Stimulated activated CD4-positive, alpha-beta T cell treated with anti-CD3 and anti-CD28 coated beads, TNF-alpha, amount 100 ng/mL, for 4 hours (primary cell): ENCODE data around the gene GOLGA6B.
"Not testable (repeated sequence)": the region's sequence is repeated elsewhere in the genome, so short reads cannot be mapped to it uniquely, and the experiment has no call there.

ENCODE experiments used
- DNase-seq, 3 experiments: peaks; one replicate each; pipeline ENCODE4 v3.0.0-alpha.2; 2020; ENCODE audit warnings: low read depth in 3 of 3

The GOLGA6B gene

DNA sequence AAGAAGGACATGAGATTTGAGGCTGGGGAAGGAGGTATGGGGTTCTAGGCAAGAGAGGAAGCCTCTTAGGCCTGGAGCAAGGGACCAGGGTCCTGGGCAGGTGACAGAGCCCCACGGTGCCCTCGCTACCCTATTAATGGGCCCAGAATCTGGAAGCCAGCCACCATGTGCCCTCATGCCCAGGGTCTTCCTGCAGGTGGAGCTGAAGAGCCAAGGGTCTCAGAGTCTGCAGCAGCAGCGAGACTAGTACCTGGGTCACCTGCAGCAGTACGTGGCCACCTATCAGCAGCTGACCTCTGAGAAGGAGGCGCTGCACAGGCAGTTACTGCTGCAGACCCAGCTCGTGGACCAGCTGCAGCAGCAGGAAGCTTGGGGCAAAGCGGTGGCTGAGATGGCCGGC, 9.4 kb downstream of the GOLGA6B start:
- not testable (repeated sequence) for DNase-seq

DNA sequence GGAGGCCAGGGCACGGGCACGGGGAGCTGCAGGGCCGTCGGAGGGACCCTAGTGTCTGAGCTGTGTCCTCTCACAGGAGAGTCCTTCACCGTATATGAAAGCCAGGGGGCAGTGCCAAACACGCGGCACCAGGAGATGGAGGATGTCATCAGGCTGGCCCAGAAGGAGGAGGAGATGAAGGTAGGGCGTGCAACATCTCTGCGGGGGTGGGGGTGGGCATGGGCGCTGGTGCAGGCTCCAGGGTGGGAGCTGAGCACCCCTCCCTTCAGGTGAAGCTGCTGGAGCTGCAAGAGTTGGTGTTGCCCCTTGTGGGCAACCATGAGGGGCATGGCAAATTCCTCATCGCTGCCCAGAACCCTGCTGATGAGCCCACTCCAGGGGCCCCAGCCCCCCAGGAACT, 11.2 kb downstream of the GOLGA6B start:
- DNase-seq = not testable (repeated sequence)

DNA sequence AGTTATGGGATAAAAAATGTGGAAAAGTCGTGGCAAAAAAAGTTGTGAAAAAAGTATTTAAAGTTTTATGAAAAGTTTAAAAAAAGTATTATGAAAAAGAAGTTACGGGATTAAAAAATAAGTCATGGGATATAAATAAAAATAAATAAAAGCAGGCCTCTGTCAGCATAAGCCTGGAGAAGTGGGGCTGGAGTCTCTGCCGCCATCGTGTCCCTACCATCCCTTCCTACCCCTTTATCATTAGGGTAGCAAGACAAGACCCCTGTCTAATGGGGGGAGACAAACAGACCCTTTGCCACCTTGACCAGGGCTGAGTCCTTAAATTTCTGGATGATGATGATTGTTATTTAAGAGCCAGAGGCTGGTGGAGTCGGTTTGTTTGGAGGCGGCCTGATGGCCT, 15.3 kb downstream of the GOLGA6B start:
- not testable (repeated sequence) for DNase-seq

DNA sequence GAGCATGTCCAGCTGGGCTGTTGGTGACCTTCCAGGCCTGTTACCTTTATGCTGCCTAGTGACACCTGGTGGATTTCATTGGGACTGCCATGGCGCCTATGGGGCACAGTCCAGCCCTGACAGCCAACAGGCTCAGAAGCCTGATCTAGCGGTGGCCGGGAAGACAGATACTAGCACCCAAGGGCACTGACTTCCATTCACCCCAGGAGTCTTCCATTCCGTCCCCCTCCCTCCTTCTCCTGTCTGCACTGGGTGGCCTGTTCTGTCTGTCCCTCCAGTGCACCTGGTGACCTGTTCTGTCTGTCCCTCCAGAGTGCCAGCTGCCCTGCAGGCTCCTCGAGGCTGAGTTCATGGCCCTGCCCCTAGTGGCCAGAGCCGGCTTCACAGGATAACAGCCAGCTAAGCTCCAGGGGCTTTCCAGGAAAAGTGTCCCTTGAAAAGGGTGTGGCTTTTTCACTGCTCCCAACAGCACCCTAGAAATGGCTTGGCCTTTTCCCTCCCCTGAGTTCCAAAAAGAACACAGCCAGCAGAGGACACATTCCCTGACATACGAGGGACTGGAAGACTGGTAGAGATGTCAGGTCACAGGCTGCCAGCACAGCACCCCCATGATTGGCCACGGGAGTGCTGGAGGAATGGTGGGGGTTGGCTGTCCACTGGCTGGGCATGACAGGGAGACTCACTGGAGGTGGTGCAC, 16.3 kb downstream of the GOLGA6B start:
- DNase-seq = peak; percentile 37 to 58 (median 54)

DNA sequence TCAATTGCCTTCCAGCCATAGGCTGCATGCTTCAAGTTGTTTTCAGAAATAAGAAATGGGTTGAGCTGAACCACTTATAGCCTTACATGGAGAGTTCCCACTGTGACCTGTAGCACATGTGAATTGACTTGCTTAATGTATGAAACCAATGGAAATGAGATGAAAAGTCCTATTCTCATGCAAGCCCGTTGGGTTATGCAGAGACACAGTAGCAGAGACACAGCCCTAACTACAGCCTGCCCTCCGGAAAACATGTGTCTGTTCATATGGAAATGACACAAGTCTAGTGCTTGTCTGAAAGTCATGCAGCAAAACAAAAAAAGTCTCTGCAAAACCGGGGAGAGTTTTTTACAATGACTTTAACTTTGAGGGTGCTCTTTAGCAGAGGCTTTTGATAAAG, 17.0 kb downstream of the GOLGA6B start:
- no peak for DNase-seq

DNA sequence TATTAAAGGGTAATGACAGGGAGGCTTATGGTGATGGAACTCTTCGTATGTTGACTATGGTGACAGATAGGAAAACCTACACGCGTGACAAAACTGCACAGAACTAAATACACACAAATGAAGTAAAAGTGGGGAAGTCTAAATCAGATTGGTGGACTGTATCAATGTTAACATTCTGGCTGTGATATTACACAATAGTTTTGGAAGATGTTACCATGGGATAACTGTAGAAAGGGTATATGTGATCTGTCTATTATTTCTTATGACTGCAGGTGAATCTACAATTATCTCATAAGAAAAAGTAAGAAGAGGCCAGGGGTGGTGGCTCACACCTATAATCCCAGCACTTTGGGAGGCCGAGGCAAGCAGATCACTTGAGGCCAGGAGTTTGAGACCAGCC, 22.3 kb downstream of the GOLGA6B start:
- no peak for DNase-seq

DNA sequence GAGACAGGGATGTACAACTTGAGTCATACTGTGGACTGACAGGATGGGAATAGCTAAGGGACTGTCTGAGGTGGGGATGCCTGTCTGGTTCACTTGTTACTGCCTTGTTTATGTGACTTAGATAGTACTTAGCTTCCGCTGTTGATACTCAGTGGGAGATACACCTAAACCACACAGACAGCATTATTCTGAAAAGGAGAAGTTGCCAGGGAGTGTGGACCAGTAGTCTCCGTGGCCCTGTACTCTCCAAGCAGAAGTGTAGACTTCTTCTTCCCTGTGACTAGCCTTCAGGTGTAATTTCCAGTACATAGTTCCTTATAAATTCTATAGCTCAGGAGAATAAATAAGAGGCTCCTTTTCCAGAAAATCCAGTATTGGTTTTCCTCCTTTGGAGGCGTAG, 26.4 kb downstream of the GOLGA6B start:
- no peak for DNase-seq

DNA sequence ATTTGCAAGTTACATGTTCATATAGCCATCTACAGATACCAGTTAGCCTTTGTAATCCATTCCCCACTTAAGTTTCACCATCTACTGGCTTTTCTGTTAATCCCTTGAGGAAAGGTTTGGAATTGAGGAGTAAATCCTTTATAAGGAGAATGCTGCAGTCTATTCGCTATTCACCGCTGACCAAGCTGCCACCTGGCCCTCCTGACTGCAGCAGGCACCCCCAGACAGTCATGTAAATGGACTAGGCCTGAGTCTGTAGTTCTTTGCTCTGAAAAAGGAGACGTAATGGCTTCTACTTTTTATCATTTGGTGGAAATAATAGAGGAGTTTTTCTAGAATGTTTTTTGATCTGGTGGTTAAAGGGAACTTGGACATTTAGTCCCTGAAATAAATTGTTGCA, 28.3 kb downstream of the GOLGA6B start:
- DNase-seq = no peak

DNA sequence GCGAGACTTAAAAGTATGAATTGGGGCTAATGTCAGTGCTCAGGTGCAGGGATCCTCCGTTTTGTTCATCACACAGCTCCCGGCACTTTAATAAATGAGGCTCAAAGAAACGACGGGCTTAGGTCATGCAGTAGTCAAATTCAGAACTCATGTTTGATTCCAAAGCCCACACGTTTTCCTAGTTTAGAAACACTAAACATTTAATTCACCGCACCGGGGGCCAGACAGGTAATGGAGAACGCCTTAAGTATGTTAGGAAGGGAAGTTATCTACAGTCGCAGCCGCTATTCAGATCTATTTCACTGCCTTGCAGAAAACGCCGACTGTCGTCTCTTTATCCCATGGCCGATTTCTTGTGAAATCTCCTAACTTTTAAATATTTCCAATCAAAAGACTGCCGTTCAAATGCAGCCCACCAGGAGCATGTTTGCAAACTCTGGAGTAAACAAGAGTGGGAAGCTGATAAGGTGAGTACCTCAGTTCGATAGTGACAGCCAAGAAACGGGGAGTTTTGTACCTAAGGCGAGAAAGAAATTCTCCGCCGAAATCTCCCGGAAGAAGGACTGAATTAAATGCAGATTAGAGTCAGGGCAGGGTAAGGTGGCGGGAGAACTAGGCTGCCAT, 30.9 kb downstream of the GOLGA6B start:
- no peak for DNase-seq

DNA sequence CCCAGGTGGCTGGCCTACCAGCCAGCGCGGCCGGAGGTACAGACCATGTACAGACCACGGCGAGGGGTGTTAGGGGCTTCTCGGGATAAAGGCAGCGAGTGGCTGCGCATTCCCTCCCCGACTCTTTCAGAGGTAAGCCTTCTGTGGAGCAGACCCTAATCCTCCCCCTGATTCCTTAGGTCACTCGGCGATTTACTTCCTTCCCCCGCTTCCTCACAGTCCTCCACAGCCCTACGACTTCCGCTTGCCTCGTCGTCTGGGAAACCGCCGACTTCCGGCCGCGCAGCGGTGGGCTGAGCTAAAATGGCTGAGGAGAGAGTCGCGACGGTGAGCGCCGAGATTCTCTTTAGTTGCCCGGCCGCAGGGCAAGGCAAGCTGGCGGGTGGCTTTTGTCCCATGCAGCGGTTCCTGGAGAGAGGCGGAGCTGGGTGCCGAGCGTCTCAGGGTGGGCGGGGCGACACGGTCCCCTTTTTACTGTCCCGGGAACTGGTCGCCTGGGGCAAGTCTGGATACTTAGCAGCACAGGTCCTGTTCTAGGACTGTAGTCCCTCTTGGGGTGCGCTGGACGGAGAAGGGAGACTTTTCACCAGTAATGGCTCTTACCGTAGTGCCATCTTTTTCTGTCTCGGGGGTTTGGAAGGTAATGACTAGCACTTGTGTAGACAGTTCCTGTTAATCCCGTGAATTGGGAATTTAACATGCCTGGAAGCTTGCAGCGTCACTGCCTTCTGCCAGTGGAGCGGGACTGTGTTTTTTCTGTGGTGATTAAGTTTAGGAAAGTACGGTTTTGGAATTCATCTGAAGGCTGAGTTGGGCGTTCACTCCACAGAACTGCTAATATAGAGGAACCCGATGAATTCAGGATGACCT, 31.7 kb downstream of the GOLGA6B start, which contains the start of the genes BBS4 and HIGD2B:
Gene BBS4, plus strand, starts transcription at position 283 of the 870 bp plus-strand sequence. Its CDS starts 21 bp downstream, at position 304.
Gene HIGD2B, minus strand, starts transcription at position 258 of the 870 bp plus-strand sequence. CDS start 9,808 bp downstream, outside the sequence.
- peak; percentile 57 to 67 (median 65) for DNase-seq

DNA sequence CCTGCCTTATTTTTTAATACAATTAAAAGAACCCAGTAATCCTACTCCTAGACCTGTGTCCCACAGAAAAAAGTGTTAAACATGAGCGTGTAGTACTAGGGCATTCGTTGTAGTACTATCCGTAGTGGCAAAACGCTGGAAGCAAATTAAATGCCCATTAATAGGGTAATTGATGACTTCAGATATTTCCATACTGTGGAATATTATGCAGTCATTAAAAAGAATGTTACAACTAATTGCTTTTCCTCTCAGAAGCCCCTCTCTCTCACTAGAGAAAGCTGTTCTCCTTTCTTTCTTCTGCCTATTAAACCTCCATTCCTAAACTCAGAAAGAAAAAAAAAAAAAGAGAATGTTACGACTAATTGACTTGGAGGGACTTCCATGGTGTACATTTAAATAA, 34.2 kb downstream of the GOLGA6B start:
- DNase-seq = no peak

DNA sequence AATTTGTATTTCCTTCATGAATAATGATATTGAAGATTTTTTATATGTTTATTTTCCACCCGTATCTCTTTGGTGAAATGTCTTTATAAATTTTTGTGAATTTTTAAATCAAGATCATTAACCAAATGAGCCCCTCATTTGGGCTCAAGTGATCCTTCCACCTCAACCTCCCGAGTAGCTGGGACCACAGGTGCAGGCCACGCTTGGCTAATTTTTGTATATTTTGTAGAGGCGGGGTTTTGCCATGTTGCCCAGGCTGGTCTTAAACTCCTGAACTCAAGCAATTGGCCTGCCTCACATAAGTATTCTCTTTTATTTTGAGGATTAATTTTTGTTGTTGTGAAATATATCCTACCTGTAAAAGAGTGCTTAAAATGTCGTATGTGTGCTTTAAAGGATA, 36.4 kb downstream of the GOLGA6B start:
- DNase-seq = no peak

DNA sequence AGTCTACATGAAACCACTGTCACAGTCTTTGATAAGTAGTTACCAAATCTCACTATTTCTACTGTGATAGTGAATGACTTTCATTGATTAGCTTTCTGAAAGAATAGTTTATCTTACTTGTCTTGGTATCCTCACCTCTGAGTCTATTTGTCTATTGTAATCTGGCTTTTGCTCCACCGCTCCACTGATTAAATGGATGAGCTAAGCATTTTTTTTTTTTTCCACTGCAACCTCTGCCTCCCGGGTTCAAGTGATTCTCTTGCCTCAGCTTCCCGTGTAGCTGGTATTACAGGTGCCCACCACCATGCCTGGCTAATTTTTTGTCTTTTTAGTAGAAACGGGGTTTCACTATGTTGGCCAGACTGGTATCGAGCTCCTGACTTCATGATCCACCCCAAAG, 44.4 kb downstream of the GOLGA6B start:
- DNase-seq = no peak

DNA sequence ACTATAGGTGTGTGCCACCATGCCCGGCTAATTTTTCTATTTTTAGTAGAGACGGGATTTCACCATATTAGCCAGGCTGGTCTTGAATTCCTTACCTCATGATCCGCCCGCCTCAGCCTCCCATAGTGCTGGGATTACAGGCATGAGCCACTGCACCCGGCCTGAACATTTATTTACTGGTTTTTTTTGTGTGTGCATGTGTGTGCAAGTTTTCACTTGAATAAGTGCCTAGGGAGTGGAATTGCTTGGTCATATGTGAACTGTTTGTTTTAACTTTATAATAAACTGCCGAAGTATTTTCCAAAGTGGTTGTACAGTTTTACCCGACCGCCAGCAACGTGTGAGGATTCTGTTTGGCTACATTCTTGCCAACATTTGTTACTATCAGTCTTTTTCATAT, 45.6 kb downstream of the GOLGA6B start:
- DNase-seq = no peak

DNA sequence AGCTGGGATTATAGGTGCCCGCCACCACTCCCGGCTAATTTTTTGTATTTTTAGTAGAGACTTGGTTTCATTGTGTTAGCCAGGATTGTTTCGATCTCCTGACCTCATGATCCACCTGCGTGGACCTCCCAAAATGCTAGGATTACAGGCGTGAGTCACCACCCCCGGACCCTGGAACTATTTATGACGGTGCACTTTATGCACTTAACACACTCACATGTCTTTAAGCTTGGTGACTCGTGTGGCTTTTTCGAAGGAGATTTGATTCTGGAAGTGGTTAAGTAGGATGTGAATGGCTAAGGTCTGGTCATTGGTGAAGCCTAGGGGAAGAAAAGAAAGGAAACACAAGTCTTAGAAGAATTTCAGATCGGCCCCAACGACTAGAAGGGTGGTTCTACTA, 51.8 kb downstream of the GOLGA6B start:
- DNase-seq = no peak

DNA sequence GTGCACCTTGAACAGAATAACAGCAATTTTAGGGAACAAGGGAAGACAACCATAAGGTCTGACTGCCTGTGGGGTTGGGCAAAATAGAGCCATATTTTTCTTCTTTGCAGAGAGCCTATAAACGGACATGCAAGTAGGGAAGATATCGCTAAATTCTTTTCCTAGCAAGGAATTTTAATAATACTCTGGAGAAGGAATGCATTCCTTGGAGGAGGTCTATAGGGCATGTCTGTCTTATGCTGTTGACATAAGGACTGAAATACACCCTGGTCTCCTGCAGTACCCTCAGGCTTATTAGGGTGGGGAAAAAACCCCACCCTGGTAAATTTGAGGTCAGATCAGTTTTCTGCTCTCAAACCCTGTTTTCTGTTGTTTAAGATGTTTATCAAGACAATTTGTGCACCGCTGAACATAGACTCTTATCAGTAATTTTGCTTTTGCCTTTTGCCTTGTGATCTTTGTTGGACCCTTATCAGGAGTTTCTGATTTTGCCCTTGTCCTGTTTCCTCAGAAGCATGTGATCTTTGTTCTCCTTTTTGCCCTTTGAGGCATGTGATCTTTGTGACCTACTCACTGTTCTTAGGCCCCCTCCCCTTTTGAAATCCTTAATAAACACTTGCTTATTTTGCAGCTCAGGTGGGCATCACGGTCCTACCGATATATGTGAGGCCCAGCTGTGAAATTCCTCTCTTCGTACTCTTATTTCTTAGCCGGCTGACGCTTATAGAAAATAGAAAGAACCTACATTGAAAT, 54.2 kb downstream of the GOLGA6B start:
- not testable (repeated sequence) for DNase-seq
